Epithelial cell of umbilical artery (primary cell): ENCODE data around the gene DBNDD2. TPM values are rescaled to one million over a fixed set of nuclear protein-coding genes. Genes with fewer than 3 reads are reported as not detected.

Source experiments
- total RNA-seq: library from RNA; depleted of rRNA; stranded (reverse); fragments of >200 nt; gene quantifications from 2 replicates; pipeline ENCODE4 v1.2.3, GENCODE V29; 2014

The DBNDD2 gene, protein sequence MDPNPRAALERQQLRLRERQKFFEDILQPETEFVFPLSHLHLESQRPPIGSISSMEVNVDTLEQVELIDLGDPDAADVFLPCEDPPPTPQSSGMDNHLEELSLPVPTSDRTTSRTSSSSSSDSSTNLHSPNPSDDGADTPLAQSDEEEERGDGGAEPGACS
- total RNA-seq, result 11.4 and 12.6 TPM in 2 replicates

DNA sequence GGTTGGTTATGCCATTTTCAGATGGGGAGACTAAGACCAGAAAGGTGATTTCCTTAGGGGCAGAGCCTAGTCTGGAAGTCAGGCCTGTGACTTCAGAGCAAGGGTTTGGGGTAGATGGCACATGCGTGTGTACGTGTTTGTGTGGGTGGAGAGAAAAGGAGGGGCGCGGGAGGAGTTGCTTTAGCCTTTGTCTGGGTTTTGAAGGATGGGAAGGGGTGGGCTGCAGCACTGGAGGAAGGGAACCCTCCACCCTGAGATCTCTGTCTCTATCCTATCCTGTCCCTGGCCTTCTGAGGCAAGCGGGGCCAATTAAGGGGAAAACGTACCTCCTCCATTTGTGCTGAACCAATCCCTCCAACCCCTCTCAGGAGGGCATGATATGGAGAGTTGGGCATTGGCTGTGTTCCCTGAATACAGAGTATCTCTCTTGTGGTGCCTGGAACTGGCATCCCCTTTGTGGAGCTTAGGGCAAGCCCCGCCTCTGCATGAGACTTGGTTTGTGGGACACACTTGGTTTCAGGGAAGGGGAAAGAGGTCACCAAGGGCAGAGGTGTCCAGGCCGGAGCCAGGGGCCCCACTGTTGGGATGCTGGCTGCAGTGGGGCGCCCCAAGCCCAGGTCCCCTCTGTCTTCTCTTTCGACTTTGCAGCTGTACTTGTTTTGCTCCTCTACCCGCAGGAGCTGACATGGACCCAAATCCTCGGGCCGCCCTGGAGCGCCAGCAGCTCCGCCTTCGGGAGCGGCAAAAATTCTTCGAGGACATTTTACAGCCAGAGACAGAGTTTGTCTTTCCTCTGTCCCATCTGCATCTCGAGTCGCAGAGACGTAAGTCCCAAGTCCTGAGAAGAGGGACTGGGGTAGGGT is at the start of gene DBNDD2:
Gene DBNDD2, plus strand, starts transcription at position 507 of the 863 bp plus-strand sequence. Its CDS starts 179 bp downstream, at position 686.

DNA sequence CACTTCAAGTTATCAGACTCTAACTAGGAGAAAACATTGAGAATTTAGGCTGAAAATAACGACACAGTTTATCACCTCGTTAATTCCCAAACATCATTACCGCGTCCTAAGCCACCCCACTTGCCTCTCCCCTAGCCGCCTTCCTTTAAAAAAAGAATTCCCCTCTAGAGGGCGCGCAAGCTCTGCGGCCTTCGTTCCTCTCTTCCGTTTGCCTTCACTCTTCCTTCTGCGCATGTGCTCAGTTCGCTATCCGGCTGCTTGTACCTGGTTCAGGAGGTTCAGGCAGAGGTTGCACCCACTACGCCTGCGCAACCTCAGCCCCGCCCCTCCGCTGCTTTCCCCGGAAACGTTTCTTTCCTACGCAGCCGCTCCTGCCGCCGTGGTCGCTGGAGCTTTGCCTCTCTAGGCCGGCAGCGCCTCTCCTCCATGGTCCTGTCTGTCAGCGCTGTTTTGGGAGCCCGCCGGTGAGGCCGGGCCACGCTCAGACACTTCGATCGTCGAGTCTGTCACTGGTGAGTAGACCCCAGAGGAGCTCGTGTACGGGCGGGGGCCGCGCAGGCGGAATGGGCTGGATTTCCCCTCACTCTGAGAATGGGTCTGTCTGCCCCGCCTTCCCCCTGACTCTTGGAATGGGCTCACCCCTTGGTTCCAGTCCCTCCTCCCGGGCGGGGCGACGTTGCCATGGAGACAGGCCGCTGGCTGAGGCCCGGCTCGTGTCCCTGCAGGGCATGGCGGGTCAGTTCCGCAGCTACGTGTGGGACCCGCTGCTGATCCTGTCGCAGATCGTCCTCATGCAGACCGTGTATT is 45.1 kb upstream of the DBNDD2 start, which contains the start of gene SYS1:
Gene SYS1, plus strand, starts transcription at position 353 of the 807 bp plus-strand sequence. Its CDS starts 376 bp downstream, at position 729.

GRCh38 chr20:45378191-45378590 is 29.9 kb upstream of the DBNDD2 start, which contains the start of gene TP53TG5:
TSS of gene TP53TG5 (minus strand) at chr20:45378325. CDS start at chr20:45378236, 89 bp downstream.

GRCh38 chr20:45415822-45416637 is 7.9 kb downstream of the DBNDD2 start, which contains the start of gene PIGT:
TSS of gene PIGT (plus strand) at chr20:45416141. CDS start at chr20:45416157, 16 bp downstream.

Other genes with a start within 250 kb of the DBNDD2 start
- not detected in 2 replicates for gene PI3, start 233.4 kb upstream of the DBNDD2 start, total RNA-seq
- not detected in 2 replicates for gene SEMG1, start 201.3 kb upstream of the DBNDD2 start, total RNA-seq
- gene SEMG2, start 186.9 kb upstream of the DBNDD2 start, total RNA-seq, result not detected in 2 replicates
- gene SLPI, start 153.7 kb upstream of the DBNDD2 start, total RNA-seq, result not detected in 2 replicates
- gene RBPJL, start 101.4 kb upstream of the DBNDD2 start, total RNA-seq, result not detected in 2 replicates
- not detected in 2 replicates for gene MATN4, start 100.0 kb upstream of the DBNDD2 start, total RNA-seq
- 23.4 and 38.3 TPM in 2 replicates for gene SDC4, start 59.9 kb upstream of the DBNDD2 start, total RNA-seq
- 14.3 and 16.6 TPM in 2 replicates for gene SYS1, start 45.1 kb upstream of the DBNDD2 start, total RNA-seq
- not detected in 2 replicates for gene TP53TG5, start 30.0 kb upstream of the DBNDD2 start, total RNA-seq
- gene PIGT, start 7.9 kb downstream of the DBNDD2 start, total RNA-seq, result 12.8 and 18.8 TPM in 2 replicates
- gene WFDC2, start 61.5 kb downstream of the DBNDD2 start, total RNA-seq, result not detected in 2 replicates
- gene SPINT3, start 107.3 kb downstream of the DBNDD2 start, total RNA-seq, result not detected in 2 replicates
- gene WFDC6, start 131.2 kb downstream of the DBNDD2 start, total RNA-seq, result not detected in 2 replicates
- not detected in 2 replicates for gene EPPIN, start 139.1 kb downstream of the DBNDD2 start, total RNA-seq
- gene WFDC8, start 171.0 kb downstream of the DBNDD2 start, total RNA-seq, result not detected in 2 replicates
- not detected in 2 replicates for gene WFDC10A, start 221.4 kb downstream of the DBNDD2 start, total RNA-seq
- gene WFDC9, start 223.0 kb downstream of the DBNDD2 start, total RNA-seq, result not detected in 2 replicates